Measurements from ENCODE around the gene TM4SF1. TPM values are rescaled to one million over a fixed set of nuclear protein-coding genes. Genes with fewer than 3 reads are reported as not detected.

TM4SF1 gene
- total RNA-seq, 2 experiments from 2014 or later = 0.83 to 0.92 TPM

DNA sequence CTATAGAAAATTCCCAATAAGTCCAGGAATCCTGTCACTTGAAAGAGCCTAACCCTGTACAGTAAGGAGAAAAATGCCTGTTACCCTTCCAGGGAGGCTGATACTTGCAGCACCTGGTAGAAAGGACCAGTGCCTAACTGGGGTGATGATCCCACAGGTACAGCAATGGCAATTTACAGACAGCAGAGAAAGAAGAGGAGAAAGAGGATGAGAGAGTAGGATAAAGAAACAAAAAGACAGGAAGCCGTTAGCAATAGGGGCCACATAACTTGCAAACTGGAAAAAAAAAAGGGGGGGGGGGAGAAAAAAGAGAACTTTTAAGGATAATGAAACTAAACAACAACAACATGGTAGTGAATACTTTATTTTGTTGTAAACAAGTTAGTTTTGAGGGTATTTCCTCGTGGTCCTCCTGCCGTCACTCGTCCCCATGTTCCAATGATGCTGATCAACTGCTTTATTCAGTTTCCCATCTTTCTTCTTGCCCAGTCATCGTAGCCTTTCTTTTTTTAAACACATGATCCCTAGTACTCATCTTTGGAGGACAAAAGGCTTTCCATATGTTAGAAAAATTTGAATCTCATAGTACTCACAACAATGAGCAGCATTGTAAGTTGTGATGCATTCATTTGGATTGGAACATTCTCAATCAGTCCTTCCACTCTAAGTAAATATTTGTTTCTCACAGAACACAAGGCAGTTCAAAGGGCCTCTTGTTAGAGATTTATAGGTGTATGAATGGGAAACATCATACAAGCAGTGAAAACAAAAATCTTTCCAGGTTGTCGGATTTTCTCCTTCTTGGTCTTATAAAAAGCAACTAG, 8.6 kb downstream of the TM4SF1 start:
- Mint-ChIP-seq H3K4me1 (ENCODE audit: low read depth) (peaks cover 6% of the 10 kb centered on the region), H3K9me3 (no peaks in the 10 kb centered on the region), H3K36me3 (no peaks in the 10 kb centered on the region), H3K27ac (no peak overlapping the region), H3K4me3 (no peak overlapping the region), H3K27me3 (peaks cover 4% of the 10 kb centered on the region)
- intact Hi-C loops (cut with micrococcal nuclease) = no loop called here
- DNase-seq = no peak
- ChIA-PET POLR2A (no interaction called here), CTCF (no interaction called here)

DNA sequence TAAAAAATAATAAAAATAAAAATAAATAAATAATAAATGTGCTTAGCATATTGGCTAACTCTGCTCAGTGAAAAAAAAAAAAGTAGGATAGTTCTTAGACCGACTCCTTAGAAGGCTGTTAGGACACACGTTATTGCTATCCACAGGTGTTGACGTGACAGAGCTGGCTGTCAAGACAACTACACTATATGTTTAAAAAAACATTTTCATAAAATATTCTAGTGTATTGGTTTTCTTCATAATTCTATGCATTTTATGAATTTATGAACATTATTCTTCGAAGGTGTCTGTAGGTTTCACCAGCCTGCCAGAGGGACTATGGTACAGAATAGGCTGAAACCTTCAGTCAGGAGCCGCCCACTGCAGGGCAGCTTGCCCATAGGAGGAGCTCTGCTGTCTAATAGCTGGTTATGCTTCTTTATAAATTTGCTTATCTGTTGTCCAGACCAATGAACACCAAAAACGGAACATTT, 9.2 kb downstream of the TM4SF1 start:
- ChIA-PET CTCF (no interaction called here), POLR2A (no interaction called here)
- DNase-seq = no peak

DNA sequence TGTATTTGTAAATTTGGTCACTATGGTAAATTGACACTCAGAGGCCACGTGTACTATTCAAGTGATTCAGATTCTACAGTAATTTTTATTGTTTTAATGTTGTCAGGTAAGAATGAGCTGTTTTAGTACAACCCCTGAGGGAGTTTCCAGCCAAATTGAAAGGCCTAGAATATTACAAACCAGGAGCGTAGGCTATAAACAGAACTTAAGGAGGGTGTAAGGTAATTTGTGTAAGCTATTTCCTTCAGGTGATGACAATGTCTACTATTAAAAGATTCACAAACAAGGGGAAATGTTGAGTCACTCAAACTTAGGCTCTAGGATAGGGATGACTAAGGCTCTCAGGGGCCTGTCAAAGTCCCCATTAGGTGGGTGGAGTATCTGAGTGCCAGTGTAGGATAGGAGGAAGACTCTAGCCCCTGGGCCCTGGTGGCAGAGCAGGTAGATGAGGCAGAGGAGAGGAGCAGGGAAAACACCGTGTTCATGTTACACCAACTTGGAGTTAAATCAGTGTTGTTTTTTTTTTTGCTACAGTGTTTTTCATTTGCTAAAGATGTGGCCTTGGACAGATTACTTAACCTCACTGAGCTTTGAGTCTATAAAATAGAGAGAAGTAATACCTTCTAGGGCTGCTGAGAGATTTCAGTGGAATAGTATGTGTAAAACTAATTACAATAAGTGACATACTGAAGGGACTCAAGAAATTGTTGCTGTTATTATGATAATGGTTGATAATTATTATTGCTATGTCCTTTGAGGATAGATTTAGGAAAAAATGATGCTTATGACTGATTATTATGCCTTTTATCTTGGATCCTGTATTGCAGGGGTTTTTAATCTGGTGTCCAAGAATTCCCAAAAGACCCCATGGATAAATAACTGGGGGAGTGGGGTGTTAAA, 10.3 kb downstream of the TM4SF1 start:
- Mint-ChIP-seq H3K4me3 (no peak overlapping the region), H3K4me1 (ENCODE audit: low read depth) (peaks cover 6% of the 10 kb centered on the region), H3K27me3 (peaks cover 4% of the 10 kb centered on the region), H3K27ac (no peak overlapping the region), H3K9me3 (no peaks in the 10 kb centered on the region), H3K36me3 (no peaks in the 10 kb centered on the region)
- DNase-seq = peak; percentile 33
- ChIA-PET POLR2A (no interaction called here), CTCF (no interaction called here)
- intact Hi-C loops (cut with micrococcal nuclease) = no loop called here

More for the DNA sequence above, 9.2 kb downstream of the TM4SF1 start:
- Mint-ChIP-seq H3K27me3 (peaks cover 4% of the 10 kb centered on the region), H3K4me1 (ENCODE audit: low read depth) (peaks cover 6% of the 10 kb centered on the region), H3K27ac (no peak overlapping the region), H3K36me3 (no peaks in the 10 kb centered on the region), H3K4me3 (no peak overlapping the region), H3K9me3 (no peaks in the 10 kb centered on the region)
- intact Hi-C loops (cut with micrococcal nuclease) = no loop called here

DNA sequence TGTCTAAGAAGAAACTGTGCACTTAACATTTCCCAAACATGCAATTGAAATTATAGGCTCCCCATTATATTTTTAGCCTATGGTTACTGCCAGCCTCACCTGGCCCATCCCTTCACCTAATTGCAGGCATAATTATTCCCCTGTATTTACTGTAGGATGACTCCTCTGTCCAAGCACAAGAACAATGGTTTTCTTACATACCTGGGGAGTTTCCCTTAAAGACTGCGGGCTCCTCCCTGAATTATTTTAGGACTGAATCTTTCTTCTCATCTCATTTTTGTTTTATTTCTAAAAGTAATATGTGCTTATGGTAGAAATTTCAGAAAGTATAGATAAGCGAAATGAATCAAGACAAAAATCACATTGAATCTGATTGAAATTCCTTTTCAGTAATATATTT, 11.4 kb downstream of the TM4SF1 start:
- H3K9me3 Mint-ChIP-seq = no peaks in the 10 kb centered on the region
- DNase-seq = no peak
- H3K27me3 Mint-ChIP-seq = peaks cover 7% of the 10 kb centered on the region
- H3K4me1 Mint-ChIP-seq (ENCODE audit: low read depth) = peaks cover 6% of the 10 kb centered on the region
- H3K27ac Mint-ChIP-seq = no peak overlapping the region
- H3K36me3 Mint-ChIP-seq = no peaks in the 10 kb centered on the region
- POLR2A ChIA-PET = no interaction called here
- CTCF ChIA-PET = no interaction called here
- intact Hi-C loops (cut with micrococcal nuclease) = no loop called here
- H3K4me3 Mint-ChIP-seq = no peak overlapping the region

DNA sequence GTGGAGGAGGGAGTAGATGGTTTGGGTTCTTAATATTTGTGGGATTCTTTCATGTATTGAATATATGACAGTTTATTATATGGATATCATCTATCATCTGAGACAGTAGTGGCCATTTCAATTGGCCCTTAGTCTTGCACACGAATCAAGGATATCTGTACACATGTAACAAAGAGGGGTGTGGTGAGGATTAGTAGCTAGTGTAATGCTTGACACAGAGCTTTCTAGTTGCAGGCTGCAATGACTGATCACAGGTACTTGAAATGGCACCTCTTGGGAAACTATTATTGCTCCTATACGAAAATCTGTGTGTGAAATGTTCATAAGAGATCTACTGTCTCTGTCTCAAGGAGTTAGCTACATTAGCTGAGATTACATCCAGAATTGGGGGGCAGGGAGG, 12.8 kb downstream of the TM4SF1 start:
- Mint-ChIP-seq H3K27me3 (peaks cover 6% of the 10 kb centered on the region), H3K4me3 (no peak overlapping the region), H3K27ac (no peak overlapping the region), H3K9me3 (no peaks in the 10 kb centered on the region), H3K36me3 (no peaks in the 10 kb centered on the region), H3K4me1 (ENCODE audit: low read depth) (peaks cover 6% of the 10 kb centered on the region)
- ChIA-PET POLR2A (no interaction called here), CTCF (no interaction called here)
- no peak for DNase-seq
- intact Hi-C loops (cut with micrococcal nuclease) = no loop called here

DNA sequence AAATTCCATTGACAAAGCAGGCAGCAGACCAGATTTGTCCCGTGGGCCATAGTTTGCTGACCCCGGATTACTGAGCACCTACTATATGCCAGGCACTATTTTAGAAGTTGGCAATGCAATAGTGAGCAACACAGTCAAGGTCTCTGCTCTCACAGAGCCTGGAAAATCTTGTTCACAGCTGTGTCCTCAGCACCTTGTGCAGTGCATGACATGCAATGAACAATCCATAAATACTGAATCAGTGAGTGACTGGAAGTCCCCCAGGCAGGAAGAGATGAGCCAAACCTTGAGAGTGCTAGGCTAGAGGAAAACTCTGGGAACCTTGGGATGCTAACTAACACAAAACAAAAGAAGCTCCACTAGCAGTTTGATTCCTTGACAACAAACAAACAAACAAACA, 14.4 kb downstream of the TM4SF1 start:
- intact Hi-C loops (cut with micrococcal nuclease) = no loop called here
- ChIA-PET CTCF (no interaction called here), POLR2A (no interaction called here)
- Mint-ChIP-seq H3K4me1 (ENCODE audit: low read depth) (peaks cover 6% of the 10 kb centered on the region), H3K4me3 (no peak overlapping the region), H3K27ac (no peak overlapping the region), H3K27me3 (peaks cover 10% of the 10 kb centered on the region), H3K9me3 (no peaks in the 10 kb centered on the region), H3K36me3 (no peaks in the 10 kb centered on the region)
- DNase-seq = no peak

DNA sequence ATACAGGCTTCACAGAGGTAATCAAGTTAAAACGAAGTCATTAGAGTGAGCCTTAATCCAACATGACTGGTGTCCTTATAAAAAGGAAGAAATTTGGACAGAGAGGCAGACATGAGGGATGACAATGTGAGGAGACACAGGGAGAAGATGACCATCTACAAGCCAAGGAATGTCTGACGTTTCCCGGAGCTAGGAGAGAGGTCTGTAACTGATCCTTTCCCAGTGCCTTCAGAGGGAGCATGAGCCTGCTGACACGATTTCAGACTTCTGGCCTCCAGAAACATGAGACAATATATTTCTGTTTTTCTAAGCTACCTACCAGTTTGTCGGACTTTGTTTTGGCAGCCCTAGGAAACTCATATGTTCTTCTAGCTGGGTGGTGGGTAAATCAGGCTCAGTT, 15.1 kb downstream of the TM4SF1 start:
- H3K36me3 Mint-ChIP-seq = no peaks in the 10 kb centered on the region
- ChIA-PET CTCF (interaction anchor here (1.4 kb wide), 1 partner anchor 446 kb away, joined by 3 read pairs; no protein-coding TSS in a partner anchor), POLR2A (no interaction called here)
- intact Hi-C loops (cut with micrococcal nuclease) = no loop called here
- DNase-seq = no peak
- no peak overlapping the region for H3K27ac Mint-ChIP-seq
- no peaks in the 10 kb centered on the region for H3K9me3 Mint-ChIP-seq
- H3K4me1 Mint-ChIP-seq (ENCODE audit: low read depth) = peaks cover 4% of the 10 kb centered on the region
- H3K4me3 Mint-ChIP-seq = no peak overlapping the region
- H3K27me3 Mint-ChIP-seq = peaks cover 7% of the 10 kb centered on the region

DNA sequence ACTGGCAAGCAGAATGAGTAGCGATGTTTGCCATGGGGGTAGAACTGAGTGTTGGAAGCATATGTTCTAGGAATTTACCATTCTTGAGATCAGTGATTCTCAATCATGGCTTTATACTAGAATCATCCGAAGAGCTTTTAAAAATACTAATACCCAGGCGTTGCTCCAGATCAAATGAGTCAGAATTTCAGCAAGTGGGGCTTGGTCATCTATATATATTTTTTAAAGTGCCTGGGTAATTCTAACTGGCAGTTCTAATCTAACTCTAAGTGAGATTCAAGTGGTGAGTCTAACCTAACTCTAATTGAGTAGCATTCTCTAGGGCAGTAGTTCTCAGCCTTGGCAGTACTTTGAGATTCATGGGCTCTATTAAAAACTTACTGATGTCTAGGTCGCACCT, 20.8 kb downstream of the TM4SF1 start:
- no peaks in the 10 kb centered on the region for H3K9me3 Mint-ChIP-seq
- POLR2A ChIA-PET = no interaction called here
- CTCF ChIA-PET = interaction anchor here (1.2 kb wide), 1 partner anchor 452 kb away, joined by 3 read pairs; no protein-coding TSS in a partner anchor
- H3K27ac Mint-ChIP-seq = no peak overlapping the region
- intact Hi-C loops (cut with micrococcal nuclease) = no loop called here
- H3K4me3 Mint-ChIP-seq = no peak overlapping the region
- no peak for DNase-seq
- H3K4me1 Mint-ChIP-seq (ENCODE audit: low read depth) = no peaks in the 10 kb centered on the region
- H3K27me3 Mint-ChIP-seq = peaks cover 10% of the 10 kb centered on the region
- H3K36me3 Mint-ChIP-seq = no peaks in the 10 kb centered on the region

DNA sequence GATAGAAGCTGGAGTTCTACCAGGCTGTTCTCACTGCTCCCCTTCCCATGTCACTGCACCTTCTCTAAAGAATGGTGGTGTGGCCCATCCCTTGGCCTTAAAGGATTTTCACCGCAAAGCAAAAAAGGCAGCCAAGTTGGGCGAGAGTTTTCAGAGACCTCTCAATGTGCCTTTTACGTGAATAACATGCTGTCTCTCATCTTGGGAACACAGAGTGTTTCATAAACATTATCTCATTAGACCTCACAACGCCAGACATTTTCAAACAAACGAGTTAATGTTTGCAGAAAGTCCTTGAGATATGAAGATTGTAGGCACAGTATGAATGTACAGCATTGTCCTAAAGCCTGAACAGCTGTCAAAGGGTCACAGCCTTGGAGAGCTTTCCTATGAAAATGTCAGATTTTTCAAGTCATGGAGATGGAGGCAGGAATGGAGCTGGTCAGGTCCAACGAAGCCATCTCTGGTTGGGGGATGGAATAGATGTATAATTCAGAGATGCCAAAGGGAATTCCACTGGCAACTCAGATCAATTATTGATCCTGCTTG, 21.3 kb downstream of the TM4SF1 start:
- Mint-ChIP-seq H3K36me3 (no peaks in the 10 kb centered on the region), H3K4me1 (ENCODE audit: low read depth) (no peaks in the 10 kb centered on the region), H3K27me3 (peaks cover 8% of the 10 kb centered on the region), H3K27ac (no peak overlapping the region), H3K9me3 (no peaks in the 10 kb centered on the region), H3K4me3 (no peak overlapping the region)
- intact Hi-C loops (cut with micrococcal nuclease) = no loop called here
- ChIA-PET CTCF (interaction anchor here (0.9 kb wide), 1 partner anchor 121 kb away, joined by 3 read pairs; no protein-coding TSS in a partner anchor), POLR2A (no interaction called here)
- no peak for DNase-seq

DNA sequence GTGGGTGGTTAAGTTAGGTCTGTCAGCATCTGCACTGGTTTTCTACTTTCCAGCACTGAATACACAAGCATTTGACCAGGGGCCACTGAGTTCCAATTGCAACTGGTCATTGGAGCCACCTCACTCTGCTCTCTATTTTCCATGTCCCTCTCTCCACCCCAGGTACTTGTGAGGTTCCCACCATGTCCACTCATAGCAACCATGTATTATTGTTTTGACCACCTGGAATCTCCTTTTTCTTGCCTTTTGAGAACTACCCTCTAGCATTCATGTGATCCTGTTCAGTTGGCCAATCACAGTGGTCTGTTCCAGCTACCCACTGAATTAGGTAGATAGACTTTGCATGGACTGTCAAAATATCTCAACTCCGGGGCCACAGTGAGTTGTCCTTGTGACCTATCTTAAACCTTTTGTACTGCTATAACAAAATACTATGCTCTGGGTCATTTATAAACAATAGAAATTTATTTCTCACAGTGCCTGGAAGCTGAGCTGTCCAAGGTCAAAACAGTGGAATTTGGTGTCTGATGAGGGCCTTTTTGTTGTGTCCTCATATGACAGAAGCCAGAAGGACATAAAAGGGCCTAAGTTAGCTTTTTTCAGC, 23.8 kb downstream of the TM4SF1 start:
- Mint-ChIP-seq H3K4me1 (ENCODE audit: low read depth) (no peaks in the 10 kb centered on the region), H3K9me3 (no peaks in the 10 kb centered on the region), H3K36me3 (no peaks in the 10 kb centered on the region), H3K27me3 (peaks cover 10% of the 10 kb centered on the region), H3K4me3 (no peak overlapping the region), H3K27ac (no peak overlapping the region)
- CTCF ChIA-PET = interaction anchor here (0.6 to 1.0 kb wide), 3 partner anchors 10 to 192 kb away, joined by 3 read pairs; no protein-coding TSS in a partner anchor
- DNase-seq = no peak
- POLR2A ChIA-PET = no interaction called here
- intact Hi-C loops (cut with micrococcal nuclease) = no loop called here

DNA sequence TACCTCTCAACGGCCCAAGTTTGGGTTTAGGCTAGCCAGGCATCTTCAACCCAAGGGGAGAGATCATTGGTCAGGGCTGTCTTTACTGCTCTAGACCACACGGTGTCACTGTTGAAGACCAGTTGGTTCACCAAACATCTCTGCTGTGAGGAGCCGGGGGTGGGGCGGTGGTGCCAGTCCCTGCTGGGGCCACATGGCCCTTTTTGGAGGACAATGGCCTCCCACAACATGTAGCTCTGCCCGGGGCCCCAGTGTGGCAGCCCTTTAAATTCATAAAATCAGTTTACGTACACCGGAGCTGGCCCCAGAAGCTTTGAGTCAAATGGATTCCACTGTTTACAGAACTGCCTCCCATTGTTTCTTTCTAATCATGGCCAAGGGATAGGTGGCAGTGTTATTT, 24.9 kb downstream of the TM4SF1 start:
- H3K27ac Mint-ChIP-seq = no peak overlapping the region
- no peaks in the 10 kb centered on the region for H3K9me3 Mint-ChIP-seq
- POLR2A ChIA-PET = no interaction called here

DNA sequence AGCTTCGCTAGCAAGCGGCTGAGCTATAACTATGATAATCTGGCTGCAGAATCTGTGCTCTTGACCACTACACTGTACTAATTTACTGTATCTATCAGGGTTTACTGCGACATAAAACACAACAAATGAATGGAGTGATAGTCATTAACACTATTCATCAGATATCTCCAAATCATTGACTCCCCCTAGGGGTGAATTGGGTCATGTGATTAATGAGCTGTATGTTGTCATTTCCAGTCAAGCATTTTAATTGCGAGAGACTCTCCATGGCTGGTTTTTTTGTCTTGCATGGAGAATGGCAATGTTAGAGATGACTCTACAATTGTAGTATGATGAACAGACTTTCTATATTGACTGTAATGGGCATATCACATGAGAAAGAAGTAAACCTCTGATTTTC, 33.5 kb downstream of the TM4SF1 start:
- no peaks in the 10 kb centered on the region for H3K9me3 Mint-ChIP-seq
- H3K27ac Mint-ChIP-seq = no peak overlapping the region
- ChIA-PET CTCF (no interaction called here), POLR2A (no interaction called here)
- intact Hi-C loops (cut with micrococcal nuclease) = no loop called here
- no peaks in the 10 kb centered on the region for H3K4me1 Mint-ChIP-seq (ENCODE audit: low read depth)
- peaks cover 14% of the 10 kb centered on the region for H3K27me3 Mint-ChIP-seq
- no peak overlapping the region for H3K4me3 Mint-ChIP-seq
- DNase-seq = no peak
- H3K36me3 Mint-ChIP-seq = no peaks in the 10 kb centered on the region

More for the DNA sequence above, 24.9 kb downstream of the TM4SF1 start:
- intact Hi-C loops (cut with micrococcal nuclease) = loop anchor here (1.0 kb wide), 1 partner anchor 128 kb away; no protein-coding TSS in a partner anchor
- H3K4me3 Mint-ChIP-seq = no peak overlapping the region
- no peaks in the 10 kb centered on the region for H3K36me3 Mint-ChIP-seq
- CTCF ChIA-PET = interaction anchor here (0.6 kb wide), 1 partner anchor 21 kb away, joined by 3 read pairs; no protein-coding TSS in a partner anchor
- no peaks in the 10 kb centered on the region for H3K4me1 Mint-ChIP-seq (ENCODE audit: low read depth)
- peaks cover 10% of the 10 kb centered on the region for H3K27me3 Mint-ChIP-seq
- peak; percentile 33 for DNase-seq

Measured in activated CD4-positive, alpha-beta memory T cell treated with anti-CD3 and anti-CD28 coated beads for 36 hours (primary cell).